Choroid plexus epithelial cell (primary cell): Measurements from ENCODE around the gene CLCA4.

Experiments
- DNase-seq: peaks from one replicate; pipeline ENCODE4 v3.0.0-alpha.2; 2010; ENCODE audit warnings: low read depth
- H3K4me3 ChIP-seq: 2 replicates; pipeline ENCODE4 v1.5.1; 2011; ENCODE audit warnings: low read depth, mild to moderate bottlenecking, control low read depth, low read length, moderate library complexity
- CTCF ChIP-seq: conservative IDR thresholded peaks from 2 replicates; pipeline ENCODE4 v1.5.1; 2011; ENCODE audit warnings: low read depth, mild to moderate bottlenecking, control low read depth, inconsistent platforms, low read length, moderate library complexity

CLCA4 gene

GRCh38 chr1:86503406-86504136 is 43.3 kb upstream of the CLCA4 start:
- TF ChIP-seq CTCF = no peak
- DNase-seq = peak; percentile 28
- peak overlapping the region; percentile 51 for H3K4me3 ChIP-seq

- no peak for TF ChIP-seq CTCF
- H3K4me3 ChIP-seq = peak overlapping the region; percentile 51
- DNase-seq = peak; percentile 46
These were observed 42.8 kb upstream of the CLCA4 start for GRCh38 chr1:86504137-86504479.

- no peak for TF ChIP-seq CTCF
- no peak overlapping the region for H3K4me3 ChIP-seq
- DNase-seq = peak; percentile 8
These were observed 41.8 kb upstream of the CLCA4 start for GRCh38 chr1:86504895-86505563.

GRCh38 chr1:86505564-86505902 is 41.3 kb upstream of the CLCA4 start:
- H3K4me3 ChIP-seq = no peak overlapping the region
- TF ChIP-seq CTCF = no peak
- no peak for DNase-seq

- peak; percentile 74 for DNase-seq
These were observed 38.8 kb upstream of the CLCA4 start for GRCh38 chr1:86507935-86508582.

DNA sequence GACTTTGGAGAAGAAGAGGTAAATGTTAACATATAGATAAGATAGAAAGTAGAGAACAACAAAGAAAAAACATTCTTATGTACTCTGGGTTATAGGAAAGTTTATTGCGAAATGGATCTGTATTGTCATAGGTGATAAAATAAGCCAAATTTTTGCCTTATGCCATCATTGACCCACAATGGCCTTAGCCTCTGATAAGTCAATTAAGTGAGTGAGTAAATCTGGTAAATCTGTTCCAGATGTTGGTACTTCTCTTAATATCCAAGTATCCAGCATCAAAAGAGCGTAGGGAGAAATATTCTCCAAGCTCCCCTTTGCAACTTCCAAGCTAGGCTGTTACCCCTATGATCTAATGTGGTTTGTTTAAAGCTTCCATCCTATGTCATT is 38.3 kb upstream of the CLCA4 start:
- DNase-seq = no peak
- TF ChIP-seq CTCF = no peak
- H3K4me3 ChIP-seq = no peak overlapping the region

More at GRCh38 chr1:86507935-86508582, 38.8 kb upstream of the CLCA4 start:
- H3K4me3 ChIP-seq = no peak overlapping the region
- TF ChIP-seq CTCF = peak; percentile 65

- no peak overlapping the region for H3K4me3 ChIP-seq
- TF ChIP-seq CTCF = peak; percentile 36
- peak; percentile 20 for DNase-seq
These were observed 31.3 kb upstream of the CLCA4 start for GRCh38 chr1:86515597-86515996.
